ENCODE data around the gene RMP24.

RMP24 gene

GRCh38 chr18:35935805-35936204 is 36.7 kb upstream of the RMP24 start:
- Histone ChIP-seq H3K27ac (ENCODE audit: low read depth in 2 of 2, low read length in 1 of 2) (no peak overlapping the region), H3K9me3 (no peaks in the 10 kb centered on the region), H3K4me2 (no peak overlapping the region), H3F3A (replicated peaks; ENCODE audit: insufficient read depth) (no peaks in the 10 kb centered on the region), H3K27me3 (ENCODE audit: insufficient read depth) (no peaks in the 10 kb centered on the region), H3K4me3 (ENCODE audit: low read depth in 2 of 2, low read length in 1 of 2) (no peak overlapping the region), H3K79me2 (ENCODE audit: insufficient read depth) (no peaks in the 10 kb centered on the region), H3K9me2 (no peaks in the 10 kb centered on the region), H3K36me3 (replicated peaks in 1 of 2; ENCODE audit: control insufficient read depth in 1 of 2, insufficient read depth in 2 of 2, low read length in 1 of 2) (no peaks in the 10 kb centered on the region), H2AFZ (ENCODE audit: low read depth) (no peak overlapping the region), H3K4me1 (ENCODE audit: control insufficient read depth in 1 of 2, insufficient read depth in 2 of 2, low read depth in 1 of 2, low read length in 1 of 2) (no peaks in the 10 kb centered on the region), H3K9ac (no peak overlapping the region), H4K20me1 (ENCODE audit: insufficient read depth) (no peaks in the 10 kb centered on the region)
- ChIA-PET CTCF (interaction anchor here (4.3 to 4.7 kb wide), 2 partner anchors 13 to 180 kb away, joined by 18 to 34 read pairs; no protein-coding TSS in a partner anchor), POLR2A (no interaction called here)
- TF ChIP-seq JUND (IDR thresholded peaks at IDR 0.05) (no peak), EZH2phosphoT487 (IDR thresholded peaks at IDR 0.05; ENCODE audit: borderline replicate concordance, low read depth) (no peak), NRF1 (IDR thresholded peaks at IDR 0.05; ENCODE audit: low read depth, low read length) (no peak), TAF1 (IDR thresholded peaks at IDR 0.05; ENCODE audit: borderline replicate concordance, low read depth, low read length) (no peak), EP300 (IDR thresholded peaks at IDR 0.05; ENCODE audit: borderline replicate concordance in 1 of 2, low read depth in 1 of 2, low read length in 1 of 2) (no peak), TCF12 (IDR thresholded peaks at IDR 0.05) (no peak), ELF1 (IDR thresholded peaks at IDR 0.05) (no peak), RAD21 (IDR thresholded peaks at IDR 0.05; ENCODE audit: low read length) (no peak), GATA2 (CRISPR knock-in tag; IDR thresholded peaks at IDR 0.05) (no peak), FOXJ3 (CRISPR knock-in tag; IDR thresholded peaks at IDR 0.05) (no peak), MAX (IDR thresholded peaks at IDR 0.05; ENCODE audit: low read depth) (no peak), SIN3A (IDR thresholded peaks at IDR 0.05; ENCODE audit: borderline replicate concordance, low read depth, low read length) (no peak), FOSL2 (IDR thresholded peaks at IDR 0.05; ENCODE audit: borderline replicate concordance, low read depth) (no peak), MEF2A (IDR thresholded peaks at IDR 0.05; ENCODE audit: borderline replicate concordance, low read depth) (no peak), NFIC (IDR thresholded peaks at IDR 0.05; ENCODE audit: borderline replicate concordance) (no peak), YY1 (IDR thresholded peaks at IDR 0.05; ENCODE audit: low read depth) (no peak), ZBTB33 (IDR thresholded peaks at IDR 0.05; ENCODE audit: borderline replicate concordance, low read depth) (no peak), MXI1 (IDR thresholded peaks at IDR 0.05; ENCODE audit: low read depth, low read length) (no peak)
- WGBS (ENCODE audit: low lambda C conversion rate), result 28% methylated on average over 4 of the region's 4 CpGs
- DNase-seq, result no peak

GRCh38 chr18:35936951-35937350 is 35.5 kb upstream of the RMP24 start:
- 30% methylated on average over 1 of the region's 1 CpG for WGBS (ENCODE audit: low lambda C conversion rate)
- Histone ChIP-seq H2AFZ (ENCODE audit: low read depth) (no peak overlapping the region), H3F3A (replicated peaks; ENCODE audit: insufficient read depth) (no peaks in the 10 kb centered on the region), H3K4me1 (ENCODE audit: control insufficient read depth in 1 of 2, insufficient read depth in 2 of 2, low read depth in 1 of 2, low read length in 1 of 2) (no peaks in the 10 kb centered on the region; a peak in 1 of 4 replicates), H3K4me3 (ENCODE audit: low read depth in 2 of 2, low read length in 1 of 2) (no peak overlapping the region), H3K9ac (no peak overlapping the region), H3K27ac (ENCODE audit: low read depth in 2 of 2, low read length in 1 of 2) (no peak overlapping the region), H3K9me3 (no peaks in the 10 kb centered on the region), H3K4me2 (no peak overlapping the region), H3K27me3 (ENCODE audit: insufficient read depth) (no peaks in the 10 kb centered on the region), H4K20me1 (ENCODE audit: insufficient read depth) (no peaks in the 10 kb centered on the region), H3K79me2 (ENCODE audit: insufficient read depth) (no peaks in the 10 kb centered on the region), H3K9me2 (no peaks in the 10 kb centered on the region), H3K36me3 (replicated peaks in 1 of 2; ENCODE audit: control insufficient read depth in 1 of 2, insufficient read depth in 2 of 2, low read length in 1 of 2) (no peaks in the 10 kb centered on the region)
- ChIA-PET POLR2A (no interaction called here), CTCF (interaction anchor here (0.6 to 4.7 kb wide), 3 partner anchors 12 to 480 kb away, joined by 3 to 34 read pairs (median 18); no protein-coding TSS in a partner anchor)
- DNase-seq, result no peak
- no peak for TF ChIP-seq POLR2AphosphoS5 (IDR thresholded peaks at IDR 0.05; ENCODE audit: low read depth, low read length)
- TF ChIP-seq USF2 (IDR thresholded peaks at IDR 0.05; ENCODE audit: borderline replicate concordance, low read depth, low read length), result no peak
- TF ChIP-seq TCF12 (IDR thresholded peaks at IDR 0.05), result no peak
- TF ChIP-seq EZH2phosphoT487 (IDR thresholded peaks at IDR 0.05; ENCODE audit: borderline replicate concordance, low read depth), result no peak
- TF ChIP-seq GATA2 (CRISPR knock-in tag; IDR thresholded peaks at IDR 0.05), result no peak
- no peak for TF ChIP-seq GABPA (IDR thresholded peaks at IDR 0.05; ENCODE audit: low read depth)
- no peak for TF ChIP-seq FOXM1 (IDR thresholded peaks at IDR 0.05; ENCODE audit: low read depth)
- no peak for TF ChIP-seq JUND (IDR thresholded peaks at IDR 0.05)
- no peak for TF ChIP-seq RFX5 (IDR thresholded peaks at IDR 0.05; ENCODE audit: low read length)
- TF ChIP-seq NRF1 (IDR thresholded peaks at IDR 0.05; ENCODE audit: low read depth, low read length), result no peak
- TF ChIP-seq YY1 (IDR thresholded peaks at IDR 0.05; ENCODE audit: low read depth), result no peak
- no peak for TF ChIP-seq USF1 (IDR thresholded peaks at IDR 0.05; ENCODE audit: borderline replicate concordance, low read depth)
- no peak for TF ChIP-seq MAX (IDR thresholded peaks at IDR 0.05; ENCODE audit: low read depth)
- TF ChIP-seq NFIC (IDR thresholded peaks at IDR 0.05; ENCODE audit: borderline replicate concordance), result no peak
- TF ChIP-seq SIN3A (IDR thresholded peaks at IDR 0.05; ENCODE audit: borderline replicate concordance, low read depth, low read length), result no peak
